Thoracic aorta (tissue), 2 donors: Measurements from ENCODE around the gene CUBN. TPM values are rescaled to one million over a fixed set of nuclear protein-coding genes. Genes with fewer than 3 reads are reported as not detected.

Experiments
- ATAC-seq: fragments of 150-250 bp; one replicate; pipeline ENCODE4 v1.8.0; 2017; ENCODE audit warnings: low read depth; ENCODE audit not compliant: insufficient number of reproducible peaks, low FRiP score
- DNase-seq: peaks from one replicate; pipeline ENCODE4 v3.0.0-alpha.2; 2020; ENCODE audit warnings: low spot score
- H3K27ac ChIP-seq, 2 donors: fragments of 200-600 bp; sonication (generic); 1 replicate in 1 of 2; 2 replicates in 1 of 2; pipeline ENCODE4 v1.5.1; 2016; ENCODE audit warnings: mild to moderate bottlenecking in 2 of 2, moderate library complexity in 2 of 2
- H3K27me3 ChIP-seq: fragments of 200-600 bp; sonication (generic); replicated peaks from 2 replicates; pipeline ENCODE4 v1.6.0; 2016; ENCODE audit warnings: mild to moderate bottlenecking; ENCODE audit not compliant: insufficient read depth
- H3K36me3 ChIP-seq: fragments of 200-600 bp; sonication (generic); one replicate; pipeline ENCODE4 v1.5.1; 2016
- H3K4me1 ChIP-seq, 2 donors: fragments of 200-600 bp; sonication (generic); 1 replicate in 1 of 2; 2 replicates in 1 of 2; pipeline versions ENCODE4 v1.5.1 to v1.6.0; 2016; ENCODE audit warnings: low read depth in 2 of 2, mild to moderate bottlenecking in 1 of 2; ENCODE audit not compliant: control insufficient read depth in 1 of 2
- H3K4me3 ChIP-seq: fragments of 200-600 bp; sonication (generic); 2 replicates; pipeline ENCODE4 v1.5.1; 2016; ENCODE audit warnings: mild to moderate bottlenecking
- H3K9me3 ChIP-seq: fragments of 200-600 bp; sonication (generic); 2 replicates; pipeline ENCODE4 v1.5.1; 2016
- total RNA-seq, 2 donors: library from RNA; depleted of rRNA; stranded (reverse); fragments of >200 nt; gene quantifications; one replicate each; pipeline versions ENCODE4 v1.1.0 to v1.2.3, GENCODE V29; 2016
- TF ChIP-seq, protein P1 (sequence below): fragments of 200-600 bp; sonication (generic); IDR thresholded peaks from one replicate; pipeline ENCODE4 v1.5.1; 2019; ENCODE audit warnings: antibody characterized with exemption

Gene CUBN
- total RNA-seq, 2 donors from 2014 or later: 4.1 to 4.6 TPM

DNA sequence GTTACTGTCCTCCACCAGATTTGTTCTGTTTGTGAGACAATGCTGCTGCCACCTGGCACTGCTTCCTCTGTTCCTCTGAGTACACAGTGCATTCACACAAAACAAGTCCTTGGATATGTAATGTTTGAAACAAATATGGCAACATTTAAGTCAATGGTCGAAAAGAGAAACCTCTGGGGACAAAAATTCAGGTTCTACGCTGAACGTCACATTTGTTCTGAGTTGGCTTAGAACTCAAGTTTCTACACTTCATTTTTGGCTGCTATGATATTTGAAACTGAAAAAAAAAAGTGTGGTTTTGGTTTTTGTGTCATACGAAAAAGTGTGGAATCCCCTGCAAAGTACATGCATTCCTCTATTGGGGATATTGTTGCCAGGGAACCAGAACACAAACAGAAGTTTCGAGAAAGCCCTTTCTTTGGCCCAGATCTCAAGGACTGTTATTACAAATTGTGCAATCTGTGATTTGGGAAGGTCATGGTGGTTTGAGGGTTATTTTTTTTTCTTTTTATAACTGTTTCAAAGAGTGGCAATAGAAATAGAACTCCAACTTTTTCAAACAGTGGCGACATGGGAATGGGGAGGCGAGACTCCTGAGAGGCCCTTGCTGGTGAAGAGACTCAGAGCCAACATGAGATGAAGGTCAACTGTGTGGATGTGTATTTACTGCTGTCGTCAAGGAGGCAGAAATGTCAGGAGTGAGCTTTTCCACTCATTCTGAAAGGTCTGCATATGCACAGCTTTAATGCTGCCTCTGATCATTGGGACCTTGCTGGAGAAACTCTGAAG is 127.5 kb downstream of the CUBN start:
- peak; percentile 77 for ATAC-seq
- Histone ChIP-seq H3K4me3 (peak overlapping the region; percentile 52), H3K27me3 (no peaks in the 10 kb centered on the region), H3K36me3 (no peaks in the 10 kb centered on the region), H3K9me3 (no peaks in the 10 kb centered on the region), H3K4me1 (peaks cover 19 to 57% of the 10 kb centered on the region in 2 donors), H3K27ac (peak overlapping the region; percentile 85 to 91)
- DNase-seq: peak; percentile 35
- TF ChIP-seq, protein P1, sequence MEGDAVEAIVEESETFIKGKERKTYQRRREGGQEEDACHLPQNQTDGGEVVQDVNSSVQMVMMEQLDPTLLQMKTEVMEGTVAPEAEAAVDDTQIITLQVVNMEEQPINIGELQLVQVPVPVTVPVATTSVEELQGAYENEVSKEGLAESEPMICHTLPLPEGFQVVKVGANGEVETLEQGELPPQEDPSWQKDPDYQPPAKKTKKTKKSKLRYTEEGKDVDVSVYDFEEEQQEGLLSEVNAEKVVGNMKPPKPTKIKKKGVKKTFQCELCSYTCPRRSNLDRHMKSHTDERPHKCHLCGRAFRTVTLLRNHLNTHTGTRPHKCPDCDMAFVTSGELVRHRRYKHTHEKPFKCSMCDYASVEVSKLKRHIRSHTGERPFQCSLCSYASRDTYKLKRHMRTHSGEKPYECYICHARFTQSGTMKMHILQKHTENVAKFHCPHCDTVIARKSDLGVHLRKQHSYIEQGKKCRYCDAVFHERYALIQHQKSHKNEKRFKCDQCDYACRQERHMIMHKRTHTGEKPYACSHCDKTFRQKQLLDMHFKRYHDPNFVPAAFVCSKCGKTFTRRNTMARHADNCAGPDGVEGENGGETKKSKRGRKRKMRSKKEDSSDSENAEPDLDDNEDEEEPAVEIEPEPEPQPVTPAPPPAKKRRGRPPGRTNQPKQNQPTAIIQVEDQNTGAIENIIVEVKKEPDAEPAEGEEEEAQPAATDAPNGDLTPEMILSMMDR: no peak

- ATAC-seq: peak; percentile 30
- H3K27ac ChIP-seq: peak overlapping the region; percentile 85 to 91
- TF ChIP-seq, protein P1: no peak
These were observed 128.3 kb downstream of the CUBN start for GRCh38 chr10:17001297-17001744.

DNA sequence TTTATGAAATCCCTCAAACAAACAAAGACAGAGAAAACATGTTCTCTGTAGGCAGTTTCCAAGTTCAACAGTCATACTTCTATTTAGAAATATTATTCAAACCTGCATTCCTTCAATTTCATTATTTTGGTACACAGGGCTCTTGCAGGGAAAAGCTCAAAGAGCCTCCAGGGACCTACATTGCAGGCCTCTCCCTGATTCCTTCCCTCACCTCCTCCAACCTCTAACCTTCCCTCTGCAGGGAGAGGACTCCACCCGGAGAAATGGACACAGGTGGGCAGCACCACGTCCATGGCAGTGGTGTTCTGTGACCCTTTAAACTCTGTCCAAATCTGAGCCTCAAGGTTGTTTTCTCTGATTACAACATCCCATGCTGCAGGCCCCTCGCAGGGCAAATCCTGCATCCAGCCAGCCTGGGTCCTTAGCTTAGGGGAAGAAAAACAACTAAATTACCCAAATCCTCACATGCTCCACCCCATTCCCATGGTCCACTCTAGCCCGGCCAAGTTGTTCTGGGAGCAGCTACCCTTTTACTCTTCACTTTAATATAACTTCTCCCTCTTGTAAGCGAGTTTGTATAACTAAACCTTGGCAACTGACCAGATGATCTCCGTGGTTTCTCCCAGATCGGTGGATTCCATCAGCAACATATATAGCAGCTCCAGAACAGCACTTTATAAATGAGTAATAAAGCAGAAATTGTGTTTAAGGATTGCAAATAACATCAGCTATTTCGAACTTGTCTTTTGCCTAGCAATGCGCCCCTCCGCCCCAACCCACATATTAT is 129.8 kb downstream of the CUBN start:
- H3K4me1 ChIP-seq: peaks cover 32 to 71% of the 10 kb centered on the region in 2 donors
- no peaks in the 10 kb centered on the region for H3K36me3 ChIP-seq
- TF ChIP-seq, protein P1: no peak
- no peak for ATAC-seq
- DNase-seq: no peak
- no peaks in the 10 kb centered on the region for H3K27me3 ChIP-seq
- H3K4me3 ChIP-seq: peak overlapping the region; percentile 22
- no peaks in the 10 kb centered on the region for H3K9me3 ChIP-seq
- H3K27ac ChIP-seq: peak overlapping the region; percentile 85 to 91

More at GRCh38 chr10:17001297-17001744, 128.3 kb downstream of the CUBN start:
- H3K4me1 ChIP-seq: peaks cover 26 to 66% of the 10 kb centered on the region in 2 donors
- no peak for DNase-seq
- H3K4me3 ChIP-seq: peak overlapping the region; percentile 52
- no peaks in the 10 kb centered on the region for H3K9me3 ChIP-seq
- H3K27me3 ChIP-seq: no peaks in the 10 kb centered on the region
- H3K36me3 ChIP-seq: no peaks in the 10 kb centered on the region

DNA sequence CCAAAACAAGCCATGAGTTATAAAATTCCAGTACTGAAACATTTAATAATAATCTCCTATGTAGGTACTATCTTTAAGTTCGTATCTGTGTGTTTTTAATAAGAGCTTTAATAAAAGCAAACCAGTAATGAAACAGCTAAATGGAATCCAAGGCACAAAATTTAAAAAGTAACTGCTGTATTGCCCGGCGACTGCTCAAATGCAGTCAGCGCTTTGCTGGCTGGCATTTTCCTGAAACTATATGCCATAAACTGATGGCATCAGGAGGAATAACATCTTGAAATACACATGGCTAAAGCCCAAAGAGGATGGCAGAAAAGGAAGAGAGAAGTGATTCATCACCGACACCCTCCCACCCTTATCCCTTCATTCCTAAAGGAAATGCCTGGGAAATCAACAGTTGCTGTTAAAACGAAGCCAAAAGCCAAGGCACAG is 133.1 kb downstream of the CUBN start:
- ATAC-seq (no peak), DNase-seq (no peak)
- peaks cover 29 to 55% of the 10 kb centered on the region in 2 donors for H3K4me1 ChIP-seq
- no peaks in the 10 kb centered on the region for H3K27me3 ChIP-seq
- H3K27ac ChIP-seq: peak overlapping the region; percentile 85 to 91
- H3K4me3 ChIP-seq: peak overlapping the region; percentile 25
- H3K9me3 ChIP-seq: no peaks in the 10 kb centered on the region
- H3K36me3 ChIP-seq: no peaks in the 10 kb centered on the region
- TF ChIP-seq, protein P1: no peak
